Stimulated activated CD8-positive, alpha-beta memory T cell treated with anti-CD3 and anti-CD28 coated beads, Interleukin-12 subunit alpha, Interleukin-12 subunit beta, amount 100 ng/mL, for 24 hours (primary cell): ENCODE data around the gene STX18.
"Not testable (repeated sequence)": the region's sequence is repeated elsewhere in the genome, so short reads cannot be mapped to it uniquely, and the experiment has no call there.

Source experiments
- DNase-seq: peaks from one replicate; pipeline ENCODE4 v3.0.0-alpha.2; 2020; ENCODE audit errors: extremely low read depth

STX18 gene

DNA sequence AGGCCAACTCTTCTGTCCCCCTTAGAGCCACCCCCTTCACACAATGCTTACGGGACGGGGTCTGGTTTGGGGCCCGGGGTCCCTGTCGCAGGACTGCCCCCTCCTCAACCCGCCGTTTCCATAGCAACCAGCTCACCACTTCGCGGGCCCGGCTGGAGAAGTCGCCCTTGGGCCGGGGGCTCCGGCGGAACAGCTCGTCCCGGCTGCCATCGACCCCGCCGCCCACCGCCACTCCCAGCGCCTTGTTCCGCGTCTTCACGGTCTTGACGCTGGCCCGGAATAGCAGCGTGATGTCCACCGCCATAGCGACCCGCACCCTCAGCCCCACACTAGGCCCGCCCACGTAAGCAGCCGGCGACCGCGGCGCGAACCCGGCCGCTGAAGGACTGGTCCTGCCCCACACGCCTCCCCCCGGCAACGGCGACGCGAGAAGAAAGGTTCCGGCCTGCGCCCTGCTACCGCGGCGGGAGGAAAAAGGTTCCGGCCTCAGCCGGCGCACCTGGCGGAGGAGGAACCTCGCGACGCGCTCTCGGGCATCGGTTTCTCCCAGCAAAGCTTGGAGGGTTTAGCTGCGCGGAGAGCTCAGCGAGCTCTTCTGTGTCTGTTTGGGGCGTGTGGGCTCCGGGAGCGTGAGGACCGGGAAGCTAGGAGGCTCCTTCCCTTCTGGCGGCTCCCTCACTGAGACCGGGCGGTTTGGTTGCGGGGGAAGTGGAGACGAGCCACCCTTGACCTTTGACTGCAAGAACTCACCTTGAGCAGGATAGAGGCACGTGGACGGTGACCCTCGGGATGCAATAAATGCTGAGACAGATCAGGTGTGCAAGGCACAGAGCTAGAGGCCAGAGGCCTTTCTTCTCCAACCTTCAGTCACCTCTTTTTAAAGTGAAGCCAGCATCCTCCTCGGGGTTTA, at the start of gene STX18:
Gene STX18, minus strand, starts transcription at position 388 of the 910 bp plus-strand sequence. Its CDS starts 84 bp downstream, at position 304.
- peak; percentile 69 for DNase-seq

DNA sequence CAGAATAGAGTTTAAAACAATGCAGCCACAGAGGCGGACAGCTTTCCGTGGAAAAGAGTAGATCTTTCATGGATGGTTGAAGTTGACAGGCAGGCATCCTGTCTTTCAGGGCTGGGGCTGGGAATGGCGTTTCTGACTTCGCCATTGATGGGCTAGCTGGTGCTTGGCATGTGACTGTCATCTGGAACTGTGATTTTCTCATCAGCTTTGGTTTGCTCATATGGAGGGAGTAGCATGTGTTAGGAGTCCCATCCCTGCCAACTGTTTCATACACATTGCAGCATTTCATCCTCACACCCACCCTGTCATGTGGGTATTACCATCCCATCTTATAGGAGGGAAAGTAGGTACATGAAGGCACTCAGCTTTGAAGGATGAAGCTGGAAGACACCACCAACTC, 49.2 kb upstream of the STX18 start:
- DNase-seq, result no peak

DNA sequence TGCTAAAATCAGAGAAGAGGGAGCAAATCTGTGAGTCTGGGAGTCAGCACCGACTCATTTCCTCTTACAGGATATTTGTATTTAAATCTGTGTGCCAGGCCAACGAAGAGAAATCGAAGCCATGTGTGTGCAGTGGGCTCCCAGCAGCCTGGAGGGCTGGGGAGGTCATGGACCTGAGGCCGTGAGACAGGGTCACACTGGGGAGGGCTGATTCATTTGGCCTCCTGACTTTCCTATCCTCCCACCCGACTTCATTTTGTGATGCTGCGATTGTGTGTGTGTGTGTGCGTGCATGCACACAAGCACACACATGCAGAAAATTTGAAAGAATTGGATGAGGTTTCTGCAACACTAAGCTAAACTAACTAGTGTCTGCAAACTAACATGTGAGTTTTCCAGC, 48.7 kb upstream of the STX18 start:
- no peak for DNase-seq

DNA sequence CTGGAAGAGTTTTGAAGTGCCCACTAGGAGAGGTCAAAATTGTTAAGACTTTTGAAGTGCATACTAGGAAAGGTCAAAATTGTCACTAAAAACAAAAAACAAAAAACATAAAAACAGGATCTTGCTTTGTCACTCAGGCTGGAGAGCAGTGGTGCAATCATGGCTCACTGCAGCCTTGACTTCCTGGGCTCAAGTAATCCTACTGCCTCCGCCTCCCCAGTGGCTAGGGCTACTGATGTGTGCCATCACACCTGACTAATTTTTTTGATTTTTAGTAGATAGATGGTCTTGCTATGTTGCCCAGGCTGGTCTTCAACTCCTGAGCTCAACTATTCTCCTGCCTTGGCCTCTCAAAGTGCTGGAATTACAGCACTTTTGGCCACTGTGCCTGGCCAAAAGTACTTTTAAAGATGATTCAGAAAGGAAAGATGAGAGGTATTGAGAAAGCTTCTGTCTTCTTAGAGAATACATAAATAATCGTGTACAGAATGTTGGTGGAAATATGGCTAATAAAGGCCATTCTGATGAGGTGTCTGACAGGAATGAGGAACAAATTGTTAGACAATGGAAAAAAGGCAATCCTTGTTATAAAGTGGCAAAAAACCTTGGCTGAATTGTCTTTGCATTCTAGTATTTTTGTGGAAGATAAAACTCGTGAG, 43.3 kb upstream of the STX18 start:
- no peak for DNase-seq

DNA sequence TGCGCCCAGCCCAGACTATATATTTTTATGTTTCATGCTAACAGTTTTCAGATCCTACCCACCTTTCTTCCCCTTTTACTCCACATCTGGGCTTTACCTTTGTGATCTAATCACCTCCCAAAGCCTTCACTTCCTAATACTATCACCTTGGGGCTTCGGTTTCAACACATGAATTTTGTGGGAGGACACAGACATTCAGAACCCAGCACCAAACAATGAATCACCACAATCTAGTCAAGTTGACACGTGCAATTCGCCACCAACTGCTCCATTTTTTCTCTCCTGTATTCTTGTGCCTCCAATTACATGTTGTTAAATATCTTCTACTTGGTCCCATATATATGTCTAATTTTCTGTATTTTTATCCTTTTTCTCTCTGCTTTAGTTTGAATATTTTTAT, 41.8 kb upstream of the STX18 start:
- DNase-seq, result no peak

DNA sequence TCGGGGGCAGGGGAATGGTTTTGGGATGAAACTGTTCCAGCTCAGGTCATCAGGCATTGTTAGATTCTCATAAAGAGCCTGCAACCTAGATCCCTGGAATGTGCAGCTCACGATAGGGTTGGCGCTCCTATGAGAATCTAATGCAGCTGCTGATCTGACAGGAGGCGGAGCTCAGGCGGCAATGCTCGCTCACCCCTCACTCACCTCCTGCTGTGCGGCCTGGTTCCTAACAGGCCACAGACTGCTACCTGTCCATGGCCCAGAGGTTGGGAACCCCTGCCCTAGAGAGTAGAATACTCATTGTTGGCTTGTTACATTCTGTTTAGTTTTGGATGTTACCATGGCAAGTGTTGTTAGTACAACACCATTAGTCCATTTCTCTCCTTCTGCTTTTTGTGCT, 40.8 kb upstream of the STX18 start:
- no peak for DNase-seq

DNA sequence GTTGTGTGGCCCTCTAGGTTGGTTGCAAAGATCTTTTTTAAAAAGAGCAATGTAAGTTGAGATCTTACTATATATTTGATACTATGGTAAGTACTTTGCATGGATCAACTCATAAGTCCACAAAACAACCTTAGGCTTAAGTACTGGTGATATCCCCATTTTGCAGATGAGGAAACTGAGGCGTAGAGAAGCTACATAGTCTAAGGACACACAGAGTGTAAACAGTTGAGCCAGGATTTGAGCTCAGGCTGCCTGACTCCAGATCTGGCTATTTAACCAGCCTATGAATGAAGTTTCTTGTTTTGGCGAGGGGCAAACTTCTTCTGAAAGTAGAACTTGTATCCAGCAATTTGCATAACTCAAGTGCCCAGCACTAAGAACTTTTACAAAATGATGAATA, 38.6 kb upstream of the STX18 start:
- no peak for DNase-seq

DNA sequence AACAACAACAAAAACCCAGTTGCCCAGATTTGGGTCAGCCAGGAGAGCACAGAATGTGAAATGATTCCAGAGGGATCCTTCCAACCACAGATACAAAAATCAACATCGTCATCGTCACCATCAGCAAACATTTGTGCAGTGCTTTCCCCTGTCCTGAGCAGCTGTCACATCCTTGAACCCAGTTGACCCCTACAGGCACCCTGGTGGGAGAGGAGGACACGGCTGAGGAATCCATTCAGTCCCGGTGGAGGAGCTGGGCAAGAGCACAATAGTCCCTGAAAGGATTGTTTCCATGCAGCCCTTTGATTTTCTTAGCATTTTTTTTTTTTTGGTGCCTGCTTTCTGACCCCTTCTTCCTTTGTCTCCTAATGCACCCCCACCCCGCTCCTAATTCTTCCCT, 37.1 kb upstream of the STX18 start:
- no peak for DNase-seq

DNA sequence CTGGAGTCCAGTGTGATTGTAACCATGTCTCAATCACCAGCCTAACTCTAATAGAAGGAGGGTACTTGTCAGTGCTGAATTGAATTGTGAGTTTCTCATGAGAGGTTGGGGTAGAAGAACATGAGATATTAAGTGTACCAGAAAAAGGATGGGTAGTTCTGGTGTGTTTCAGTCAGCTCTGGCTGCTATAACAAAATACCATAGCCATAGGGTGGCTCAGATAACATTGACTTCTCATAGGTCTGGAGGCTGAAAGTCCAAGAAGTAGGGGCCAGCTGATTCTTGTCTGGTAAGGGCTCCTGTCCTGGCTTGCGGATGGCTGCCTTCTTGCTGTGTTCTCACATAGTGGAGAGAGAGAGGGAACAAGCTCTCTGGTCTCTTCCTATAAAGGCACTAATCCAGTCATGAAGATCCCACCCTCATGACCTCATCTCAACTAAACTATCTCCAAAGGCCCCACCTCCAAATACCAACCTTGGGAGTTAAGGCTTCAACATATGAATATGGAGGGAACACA, 35.6 kb upstream of the STX18 start:
- DNase-seq, result no peak

DNA sequence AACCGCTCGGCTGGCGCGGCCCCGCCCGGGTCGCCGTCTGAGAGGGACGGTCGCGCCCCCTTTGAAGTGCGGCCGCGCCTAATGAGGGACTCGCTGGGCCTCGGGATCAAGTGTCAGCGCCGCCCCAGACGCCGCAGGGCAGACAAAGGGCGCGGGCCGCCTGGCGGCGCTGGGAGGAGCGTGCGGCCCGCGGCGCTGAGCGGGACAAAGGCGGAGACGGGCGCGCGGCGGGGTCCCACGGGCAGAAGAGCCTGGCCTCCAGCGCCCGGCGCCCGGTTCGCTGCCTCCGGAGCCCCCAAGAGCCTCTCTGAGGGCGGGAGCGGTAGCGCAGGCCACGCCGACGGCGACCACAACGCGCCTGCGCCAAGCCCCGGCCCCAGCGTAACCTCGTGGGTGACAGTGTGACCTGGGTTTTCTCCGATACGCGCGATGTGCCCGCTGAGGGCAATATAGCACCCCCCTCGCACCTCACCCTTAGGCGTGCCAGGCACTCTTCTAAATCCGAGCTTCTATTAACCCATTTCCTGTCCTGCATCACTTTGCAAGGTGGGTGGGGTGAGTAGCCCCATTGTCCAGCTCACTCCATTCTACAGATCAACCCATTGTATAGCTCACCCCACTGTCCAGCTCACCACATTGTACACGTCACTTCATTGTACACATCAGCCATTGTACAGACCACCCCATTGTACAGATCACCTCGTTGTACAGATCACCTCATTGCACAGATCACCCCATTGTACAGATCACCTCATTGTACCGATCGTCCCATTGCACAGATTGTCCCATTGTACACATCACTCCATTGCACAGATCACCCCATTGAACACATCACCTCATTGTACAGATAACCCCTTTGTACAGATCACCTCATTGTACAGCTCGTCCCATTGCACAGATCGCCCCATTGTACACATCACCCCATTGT, 33.7 kb upstream of the STX18 start:
- peak; percentile 27 for DNase-seq

DNA sequence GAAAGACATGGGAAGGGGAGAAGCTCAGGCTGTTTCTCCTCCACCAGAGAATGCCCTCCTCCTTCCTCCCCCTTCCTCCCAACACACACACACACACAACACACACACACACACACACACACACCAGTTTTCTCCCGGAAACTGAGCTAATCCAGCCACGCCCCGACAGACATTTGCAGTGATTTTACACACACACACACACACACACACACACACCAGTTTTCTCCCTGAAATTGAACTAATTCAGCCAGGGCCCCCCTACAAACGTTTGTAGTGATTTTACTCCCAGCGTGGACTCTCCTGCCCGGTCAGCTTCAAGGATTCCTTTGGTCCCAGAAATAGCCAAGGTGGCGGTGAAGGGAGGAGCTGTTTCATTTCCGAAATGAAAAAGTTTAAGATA, 32.9 kb upstream of the STX18 start:
- DNase-seq, result no peak

DNA sequence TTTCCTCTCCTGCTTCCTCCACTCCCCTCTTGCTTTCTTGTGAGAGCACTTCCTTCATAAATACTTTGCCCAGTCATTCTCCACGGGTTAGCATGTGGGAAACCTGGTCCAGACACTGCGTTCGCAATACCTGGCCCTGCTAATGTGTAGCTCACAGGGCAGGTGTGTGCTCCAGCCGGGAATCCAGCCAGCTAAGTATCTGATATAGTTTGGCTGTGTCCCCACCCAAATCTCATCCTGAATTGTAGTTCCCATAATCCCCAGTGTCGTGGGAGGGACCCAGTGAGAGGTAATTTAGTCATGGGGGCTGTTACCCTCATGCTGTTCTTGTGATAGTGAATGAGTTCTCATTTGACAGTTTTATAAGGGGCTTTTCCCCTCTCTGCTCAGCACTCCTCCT, 32.2 kb upstream of the STX18 start:
- DNase-seq, result no peak

DNA sequence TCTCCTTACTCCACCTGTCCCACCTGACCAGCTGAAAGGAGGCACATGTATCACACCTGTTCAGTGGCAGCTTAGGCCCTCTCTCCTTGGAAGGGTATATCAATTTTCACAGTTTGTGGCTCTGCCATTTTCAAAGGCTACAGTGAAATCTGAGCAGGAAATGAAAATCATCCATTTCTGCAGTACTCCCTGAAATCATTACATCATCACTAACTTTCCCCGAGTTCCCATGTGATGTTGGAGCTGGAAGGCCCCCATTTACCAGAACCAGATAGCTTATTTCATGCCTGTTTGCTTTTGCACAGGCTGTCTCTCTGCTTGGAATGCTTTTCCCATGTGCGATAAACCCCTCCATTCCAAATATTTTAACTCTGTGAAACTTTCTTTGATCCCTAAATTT, 31.0 kb upstream of the STX18 start:
- DNase-seq, result no peak

DNA sequence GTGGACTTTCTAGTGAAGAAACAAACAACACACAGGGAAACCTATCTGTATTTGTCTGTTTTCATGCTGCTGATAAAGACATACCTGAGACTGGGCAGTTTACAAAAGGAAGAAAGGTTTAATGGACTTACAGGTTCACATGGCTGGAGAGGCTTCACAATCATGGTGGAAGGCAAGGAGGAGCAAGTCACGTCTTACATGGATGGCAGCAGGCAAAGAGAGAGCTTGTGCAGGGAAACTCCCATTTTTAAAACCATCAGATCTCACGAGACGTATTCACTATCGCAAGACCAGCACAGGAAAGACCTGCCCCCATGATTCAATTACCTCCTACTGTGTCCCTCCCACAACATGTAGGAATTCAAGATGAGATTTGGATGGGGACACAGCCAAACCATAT, 28.0 kb upstream of the STX18 start:
- not testable (repeated sequence) for DNase-seq

DNA sequence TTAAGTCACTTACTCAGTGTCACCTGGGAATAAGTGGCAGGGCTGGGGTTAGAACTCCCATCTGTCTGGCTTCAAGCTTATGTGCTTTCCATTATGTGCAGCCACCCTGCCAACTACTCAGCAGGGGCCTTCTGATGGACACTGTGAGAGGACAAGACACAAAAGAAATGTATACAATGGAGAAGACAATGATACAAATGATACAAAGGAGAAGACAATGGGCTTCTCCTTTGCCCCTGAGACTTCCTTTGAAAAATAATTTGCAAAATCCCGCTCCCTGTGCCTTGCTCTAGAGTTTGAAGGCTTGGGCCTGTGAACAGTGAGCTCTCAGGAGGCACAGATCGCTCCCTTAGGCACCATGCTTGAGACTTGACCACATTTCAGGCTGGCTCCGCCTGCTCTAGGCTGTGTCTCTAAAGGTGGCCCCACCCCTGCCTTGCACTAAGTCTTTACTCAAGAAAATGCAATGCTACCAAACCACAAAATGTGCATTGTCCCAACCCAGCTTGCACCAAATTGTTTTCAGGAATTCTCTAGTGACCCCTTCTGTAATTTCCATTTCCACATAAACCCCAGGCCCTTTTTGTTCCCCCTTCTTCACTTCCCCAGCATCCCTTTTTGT, 27.1 kb upstream of the STX18 start:
- DNase-seq, result no peak

DNA sequence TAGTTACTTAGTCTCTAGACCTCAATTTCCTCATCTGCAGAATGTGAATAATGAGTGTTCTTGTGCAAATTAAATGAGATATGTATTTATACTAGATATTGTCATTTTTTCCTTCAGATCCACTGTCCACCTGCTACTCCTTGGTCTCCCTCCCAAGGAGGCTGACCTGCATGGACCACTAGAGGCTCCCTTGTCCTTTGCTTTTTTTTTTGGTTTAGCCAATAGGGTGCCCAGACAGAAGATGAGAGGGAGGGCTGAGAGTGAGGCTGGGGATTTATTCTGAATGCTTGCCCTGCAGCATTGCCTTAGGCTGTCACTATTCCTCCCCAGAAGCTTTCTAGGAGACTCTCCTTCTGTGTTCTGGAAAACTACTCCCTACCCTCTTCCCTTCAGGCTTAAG, 24.5 kb upstream of the STX18 start:
- not testable (repeated sequence) for DNase-seq

DNA sequence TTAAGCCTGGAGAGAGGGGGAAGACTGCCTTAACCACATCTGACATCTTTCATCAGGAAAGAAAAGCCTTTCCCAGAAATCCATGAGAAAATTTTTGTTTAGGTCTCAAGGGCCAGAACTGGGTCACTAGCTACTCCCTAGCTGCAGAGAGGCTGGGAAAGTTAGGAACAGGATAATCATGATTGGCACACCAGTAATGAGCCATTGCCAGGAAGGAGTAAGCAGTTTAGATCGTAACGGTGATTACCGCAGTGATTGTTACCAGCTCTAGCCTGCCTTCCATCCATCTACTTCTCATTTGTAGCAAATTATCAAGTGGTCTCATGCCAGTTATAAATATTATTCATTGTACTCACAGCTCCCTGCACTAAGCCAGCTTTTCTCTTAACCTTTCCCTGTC, 22.7 kb upstream of the STX18 start:
- no peak for DNase-seq

DNA sequence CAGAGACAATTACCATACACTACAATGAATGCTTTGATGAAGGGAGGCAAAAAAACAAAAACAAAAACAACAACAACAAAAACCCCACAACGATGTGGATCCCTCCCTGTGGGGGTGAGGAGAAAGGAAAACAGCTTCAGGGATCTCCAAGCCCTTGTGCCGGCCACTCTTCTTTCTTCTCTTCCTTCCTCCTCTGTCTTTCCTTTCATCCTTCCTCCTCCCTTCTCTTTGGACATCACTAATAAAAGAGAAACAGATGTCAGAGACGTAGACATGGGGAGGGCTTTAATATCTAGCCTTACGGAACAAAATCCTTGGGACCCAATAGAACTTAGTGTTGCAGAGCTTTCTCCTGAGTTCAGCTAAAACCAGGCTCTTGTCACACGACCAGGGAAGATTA, 18.8 kb upstream of the STX18 start:
- DNase-seq, result no peak

DNA sequence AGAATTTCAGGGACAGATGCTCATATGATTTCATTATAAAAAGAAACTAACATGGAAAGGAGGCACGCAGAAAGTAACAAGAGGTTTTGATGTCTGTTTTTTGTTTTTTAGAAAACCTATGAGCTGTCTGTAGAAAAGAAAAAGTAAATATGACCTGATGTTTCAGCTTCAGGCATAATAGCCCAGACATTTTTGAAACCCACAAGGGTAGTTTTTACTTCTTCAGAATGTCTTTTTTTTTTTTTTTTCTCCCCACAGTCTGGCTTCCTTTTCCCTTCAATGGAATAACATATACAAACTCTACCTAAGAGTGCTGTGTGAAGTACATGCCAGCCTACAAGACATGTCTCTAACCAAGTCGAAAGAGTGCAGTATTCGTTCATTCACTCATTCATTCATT, 18.3 kb upstream of the STX18 start:
- DNase-seq, result no peak

DNA sequence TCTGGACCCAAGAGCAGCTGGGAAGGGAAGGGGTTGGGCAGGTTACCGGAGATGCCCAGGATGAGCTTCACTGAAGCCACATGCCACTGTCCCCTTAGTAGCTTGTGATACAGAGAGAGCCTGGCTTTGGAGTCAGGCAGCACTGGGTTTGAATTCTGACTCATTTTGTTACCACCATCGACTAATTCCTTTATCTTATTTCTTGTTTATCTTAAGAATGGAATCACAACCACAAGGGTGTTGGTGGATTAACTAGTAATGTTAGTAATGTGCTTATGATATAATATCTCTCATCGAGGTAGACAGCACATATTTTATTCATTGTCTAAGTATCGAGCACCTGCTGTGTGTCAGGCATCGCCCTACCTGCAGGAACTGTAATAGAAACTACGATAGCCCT, 17.7 kb upstream of the STX18 start:
- DNase-seq, result no peak

DNA sequence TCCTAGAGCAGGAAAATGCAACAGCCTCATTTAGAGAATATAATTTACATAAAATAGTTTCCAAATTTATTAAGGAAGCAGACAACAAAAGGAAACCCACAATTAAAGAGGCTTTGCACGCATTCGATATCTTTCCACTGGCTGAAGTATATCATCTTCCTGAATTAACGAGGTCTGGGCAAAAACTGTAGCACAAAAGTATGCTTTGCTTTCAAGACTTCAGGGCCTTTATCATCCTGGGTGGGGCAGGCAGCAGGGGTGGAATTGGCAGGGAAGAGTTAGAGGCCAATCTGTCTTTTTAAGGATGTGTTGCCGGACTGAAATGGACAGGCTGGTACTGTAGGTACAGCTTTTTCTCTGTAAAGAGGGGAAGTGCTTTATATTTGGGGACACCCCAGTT, 17.0 kb upstream of the STX18 start:
- no peak for DNase-seq

DNA sequence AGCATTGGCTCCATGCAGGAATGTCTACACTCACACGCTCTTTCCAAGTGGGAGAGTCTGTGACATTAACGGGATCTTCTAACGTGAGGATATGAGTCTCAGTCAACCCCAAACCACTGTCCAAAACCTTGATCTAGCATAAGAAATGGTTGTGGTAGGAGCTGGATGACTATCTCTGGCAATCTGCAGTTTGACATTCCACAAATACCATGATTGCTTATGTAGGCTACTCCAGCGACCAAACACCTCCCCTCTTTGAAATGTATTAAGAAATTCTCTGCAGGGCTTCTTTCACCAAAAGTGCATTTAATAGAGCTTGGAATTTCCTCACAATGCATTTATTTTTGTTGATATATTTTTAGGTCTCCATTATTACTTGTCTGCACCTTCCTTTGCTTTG, 14.1 kb upstream of the STX18 start:
- DNase-seq, result no peak
